HEK293 (cell line): ENCODE results near the gene KHSRP.

Experiments
- ATF2 ChIP-seq: fragments of 450-650 bp; formaldehyde crosslinking; IDR thresholded peaks from 2 replicates; pipeline ENCODE4 v1.5.1; 2016; ENCODE audit warnings: missing biosample characterization, missing genetic modification characterization, low read depth
- HOXA7 ChIP-seq: sonication (generic); formaldehyde crosslinking; IDR thresholded peaks from 2 replicates; pipeline ENCODE4 v1.8.1; 2022; ENCODE audit warnings: missing genetic modification reagents, borderline replicate concordance
- KLF10 ChIP-seq: fragments of 450-650 bp; IDR thresholded peaks from 2 replicates; pipeline ENCODE4 v1.5.1; 2018; ENCODE audit warnings: missing biosample characterization, mild to moderate bottlenecking, missing genetic modification characterization
- SCRT2 ChIP-seq: fragments of 450-650 bp; formaldehyde crosslinking; IDR thresholded peaks from 2 replicates; pipeline ENCODE4 v1.5.1; 2016; ENCODE audit warnings: missing biosample characterization, missing genetic modification characterization
- YY1 ChIP-seq: fragments of 450-650 bp; formaldehyde crosslinking; IDR thresholded peaks from 2 replicates; pipeline ENCODE4 v1.5.1; 2018; ENCODE audit warnings: missing biosample characterization, missing genetic modification characterization
- ZNF138 ChIP-seq: fragments of 450-650 bp; formaldehyde crosslinking; IDR thresholded peaks from 2 replicates; pipeline ENCODE4 v1.5.1; 2016; ENCODE audit warnings: missing biosample characterization, missing genetic modification characterization, borderline replicate concordance
- ZNF175 ChIP-seq: fragments of 450-650 bp; formaldehyde crosslinking; IDR thresholded peaks from 2 replicates; pipeline ENCODE4 v1.5.1; 2016; ENCODE audit warnings: missing biosample characterization, missing genetic modification characterization
- ZNF704 ChIP-seq: fragments of 450-650 bp; formaldehyde crosslinking; IDR thresholded peaks from 2 replicates; pipeline ENCODE4 v1.5.1; 2016; ENCODE audit warnings: missing biosample characterization, missing genetic modification characterization
- ZNF776 ChIP-seq: fragments of 450-650 bp; formaldehyde crosslinking; IDR thresholded peaks from 2 replicates; pipeline ENCODE4 v1.5.0; 2017; ENCODE audit warnings: missing biosample characterization, missing genetic modification characterization, borderline replicate concordance
- ZSCAN30 ChIP-seq: fragments of 450-650 bp; IDR thresholded peaks from 2 replicates; pipeline ENCODE4 v1.5.1; 2018; ENCODE audit warnings: missing biosample characterization, mild to moderate bottlenecking, missing genetic modification characterization, moderate library complexity
- TF ChIP-seq, protein P1 (sequence below): fragments of 450-650 bp; formaldehyde crosslinking; IDR thresholded peaks from 2 replicates; pipeline ENCODE4 v1.5.1; 2016; ENCODE audit warnings: missing biosample characterization, missing genetic modification characterization

GRCh38 chr19:6433663-6434062, 9.1 kb upstream of the KHSRP start, which contains the start of gene SLC25A41:
- TF ChIP-seq, protein P1, sequence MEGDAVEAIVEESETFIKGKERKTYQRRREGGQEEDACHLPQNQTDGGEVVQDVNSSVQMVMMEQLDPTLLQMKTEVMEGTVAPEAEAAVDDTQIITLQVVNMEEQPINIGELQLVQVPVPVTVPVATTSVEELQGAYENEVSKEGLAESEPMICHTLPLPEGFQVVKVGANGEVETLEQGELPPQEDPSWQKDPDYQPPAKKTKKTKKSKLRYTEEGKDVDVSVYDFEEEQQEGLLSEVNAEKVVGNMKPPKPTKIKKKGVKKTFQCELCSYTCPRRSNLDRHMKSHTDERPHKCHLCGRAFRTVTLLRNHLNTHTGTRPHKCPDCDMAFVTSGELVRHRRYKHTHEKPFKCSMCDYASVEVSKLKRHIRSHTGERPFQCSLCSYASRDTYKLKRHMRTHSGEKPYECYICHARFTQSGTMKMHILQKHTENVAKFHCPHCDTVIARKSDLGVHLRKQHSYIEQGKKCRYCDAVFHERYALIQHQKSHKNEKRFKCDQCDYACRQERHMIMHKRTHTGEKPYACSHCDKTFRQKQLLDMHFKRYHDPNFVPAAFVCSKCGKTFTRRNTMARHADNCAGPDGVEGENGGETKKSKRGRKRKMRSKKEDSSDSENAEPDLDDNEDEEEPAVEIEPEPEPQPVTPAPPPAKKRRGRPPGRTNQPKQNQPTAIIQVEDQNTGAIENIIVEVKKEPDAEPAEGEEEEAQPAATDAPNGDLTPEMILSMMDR = no peak
- no peak for TF ChIP-seq KLF10 (tag by site-specific recombination)
- no peak for TF ChIP-seq ZNF138 (tag by site-specific recombination)
- no peak for TF ChIP-seq SCRT2 (tag by site-specific recombination)
- TF ChIP-seq ZNF175 = no peak
- TF ChIP-seq ZSCAN30 (tag by site-specific recombination) = no peak
- TF ChIP-seq ZNF776 (tag by site-specific recombination) = no peak
- no peak for TF ChIP-seq YY1
- TF ChIP-seq HOXA7 (CRISPR knock-in tag) = no peak
- TF ChIP-seq ZNF704 (tag by site-specific recombination) = no peak
- no peak for TF ChIP-seq ATF2 (tag by site-specific recombination)
